ENCODE data around the gene KRT3.

The KRT3 gene

DNA sequence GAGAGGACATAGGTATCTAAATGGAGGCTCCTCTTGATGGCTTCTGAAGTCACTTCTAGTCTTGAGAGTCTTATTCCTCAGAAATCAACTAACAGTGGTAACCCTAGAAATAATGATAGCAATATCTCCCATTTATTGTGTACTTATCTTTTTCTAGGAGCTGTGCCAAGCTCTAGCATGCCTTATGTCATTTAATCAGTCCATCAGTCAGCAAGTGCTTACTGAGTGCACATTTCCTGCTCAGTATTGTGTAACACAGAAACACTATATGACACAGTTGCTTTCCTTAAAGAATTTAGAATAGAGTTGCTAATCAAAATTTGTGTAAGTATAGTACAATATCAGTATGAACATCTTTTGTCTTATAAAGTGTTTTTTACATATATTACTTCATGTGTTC lies 55.3 kb downstream of the KRT3 start:
- DNase-seq (ENCODE audit: low read depth in 1 of 2, low spot score in 1 of 2) = no peak

DNA sequence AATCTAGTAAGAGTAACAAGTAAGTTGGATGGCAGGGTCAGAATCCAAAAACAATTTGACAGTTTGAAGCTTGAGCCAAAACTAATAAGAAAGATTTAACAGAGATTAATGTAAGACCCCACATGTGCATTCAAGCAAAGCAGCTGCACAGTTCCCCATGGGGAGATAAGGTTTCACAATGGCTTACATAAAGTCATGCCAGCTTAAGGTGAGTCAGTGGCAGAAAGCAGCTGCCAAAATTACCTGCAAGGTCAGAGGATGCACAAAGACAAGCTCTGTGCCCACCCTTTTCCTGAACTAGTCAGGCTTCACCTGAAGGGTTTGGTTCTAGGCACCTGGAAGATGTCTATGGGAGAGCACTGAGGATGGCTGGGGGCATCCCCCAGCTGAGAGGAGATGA lies 56.0 kb downstream of the KRT3 start:
- DNase-seq (ENCODE audit: low read depth in 1 of 2, low spot score in 1 of 2) = no peak
